ENCODE data around the gene OR7D4.
A peak's percentile ranks its signal among the peaks of the same experiment; 100 is the strongest.
"Not testable (repeated sequence)": the region's sequence is repeated elsewhere in the genome, so short reads cannot be mapped to it uniquely, and the experiment has no call there.

OR7D4 gene

GRCh38 chr19:9219489-9219888 is at the start of gene OR7D4:
Gene OR7D4, minus strand, starts transcription at chr19:9219589. Its CDS starts 4,752 bp downstream, at chr19:9214837.
- TF ChIP-seq SUZ12 (IDR thresholded peaks at IDR 0.05; ENCODE audit: extremely low read depth, insufficient read depth, insufficient read length) (no peak), YY1 (IDR thresholded peaks at IDR 0.05; ENCODE audit: insufficient read depth, insufficient read length) (no peak), ZNF274 (IDR thresholded peaks at IDR 0.05; ENCODE audit: low read depth, low read length) (no peak)
- Histone ChIP-seq H3K36me3 (ENCODE audit: insufficient read depth, insufficient read length, low read length) (no peaks in the 10 kb centered on the region), H3K27me3 (ENCODE audit: insufficient read depth, insufficient read length) (no peaks in the 10 kb centered on the region), H3K9me3 (ENCODE audit: insufficient read depth, low read length) (no peaks in the 10 kb centered on the region), H3K4me1 (ENCODE audit: insufficient read depth, insufficient read length) (no peaks in the 10 kb centered on the region), H3K4me3 (ENCODE audit: insufficient read length, low read depth) (no peak within 1 kb of the TSS), H3K9ac (ENCODE audit: insufficient read length, low read depth) (no peak within 1 kb of the TSS)
- DNase-seq (ENCODE audit: low read depth, low spot score), result no peak

GRCh38 chr19:9251236-9251635 is 31.8 kb upstream of the OR7D4 start:
- no peak for DNase-seq (ENCODE audit: low read depth, low spot score)
- no peaks in the 10 kb centered on the region for H3K36me3 ChIP-seq (ENCODE audit: insufficient read depth, insufficient read length, low read length)
- H3K27me3 ChIP-seq (ENCODE audit: insufficient read depth, insufficient read length), result no peaks in the 10 kb centered on the region
- no peak overlapping the region for H3K9ac ChIP-seq (ENCODE audit: insufficient read length, low read depth)
- H3K4me3 ChIP-seq (ENCODE audit: insufficient read length, low read depth), result no peak overlapping the region
- no peaks in the 10 kb centered on the region for H3K9me3 ChIP-seq (ENCODE audit: insufficient read depth, low read length)
- H3K4me1 ChIP-seq (ENCODE audit: insufficient read depth, insufficient read length), result no peaks in the 10 kb centered on the region
- no peak for TF ChIP-seq SUZ12 (IDR thresholded peaks at IDR 0.05; ENCODE audit: extremely low read depth, insufficient read depth, insufficient read length)

GRCh38 chr19:9250630-9251029 is 31.2 kb upstream of the OR7D4 start, which contains the start of gene OR7E24:
Gene OR7E24, plus strand, starts transcription at chr19:9250930. Its CDS starts 114 bp downstream, at chr19:9251044.
- Histone ChIP-seq H3K36me3 (ENCODE audit: insufficient read depth, insufficient read length, low read length) (no peaks in the 10 kb centered on the region), H3K9me3 (ENCODE audit: insufficient read depth, low read length) (no peaks in the 10 kb centered on the region), H3K4me1 (ENCODE audit: insufficient read depth, insufficient read length) (no peaks in the 10 kb centered on the region), H3K27me3 (ENCODE audit: insufficient read depth, insufficient read length) (no peaks in the 10 kb centered on the region), H3K4me3 (ENCODE audit: insufficient read length, low read depth) (no peak within 1 kb of the TSS), H3K9ac (ENCODE audit: insufficient read length, low read depth) (no peak within 1 kb of the TSS)
- TF ChIP-seq YY1 (IDR thresholded peaks at IDR 0.05; ENCODE audit: insufficient read depth, insufficient read length) (no peak), SUZ12 (IDR thresholded peaks at IDR 0.05; ENCODE audit: extremely low read depth, insufficient read depth, insufficient read length) (no peak), ZNF274 (IDR thresholded peaks at IDR 0.05; ENCODE audit: low read depth, low read length) (no peak)
- DNase-seq (ENCODE audit: low read depth, low spot score), result no peak

GRCh38 chr19:9205501-9206113 is 13.8 kb downstream of the OR7D4 start:
- Histone ChIP-seq H3K36me3 (ENCODE audit: insufficient read depth, insufficient read length, low read length) (no peaks in the 10 kb centered on the region), H3K9ac (ENCODE audit: insufficient read length, low read depth) (no peak overlapping the region), H3K4me3 (ENCODE audit: insufficient read length, low read depth) (no peak overlapping the region), H3K9me3 (ENCODE audit: insufficient read depth, low read length) (no peaks in the 10 kb centered on the region), H3K27me3 (ENCODE audit: insufficient read depth, insufficient read length) (peaks cover 5% of the 10 kb centered on the region), H3K4me1 (ENCODE audit: insufficient read depth, insufficient read length) (no peaks in the 10 kb centered on the region)
- DNase-seq (ENCODE audit: low read depth, low spot score), result peak; percentile 48
- TF ChIP-seq SUZ12 (IDR thresholded peaks at IDR 0.05; ENCODE audit: extremely low read depth, insufficient read depth, insufficient read length) (no peak), YY1 (IDR thresholded peaks at IDR 0.05; ENCODE audit: insufficient read depth, insufficient read length) (no peak), ZNF274 (IDR thresholded peaks at IDR 0.05; ENCODE audit: low read depth, low read length) (no peak)

- not testable (repeated sequence) for H3K9me3 ChIP-seq (ENCODE audit: insufficient read depth, low read length); H3K36me3 ChIP-seq (ENCODE audit: insufficient read depth, insufficient read length, low read length); H3K27me3 ChIP-seq (ENCODE audit: insufficient read depth, insufficient read length); H3K4me3 ChIP-seq (ENCODE audit: insufficient read length, low read depth); DNase-seq (ENCODE audit: low read depth, low spot score); H3K9ac ChIP-seq (ENCODE audit: insufficient read length, low read depth); H3K4me1 ChIP-seq (ENCODE audit: insufficient read depth, insufficient read length)
Measured at GRCh38 chr19:9198044-9198443, 21.3 kb downstream of the OR7D4 start.

GRCh38 chr19:9189535-9189934 is 29.9 kb downstream of the OR7D4 start:
- Histone ChIP-seq H3K9ac (ENCODE audit: insufficient read length, low read depth) (no peak overlapping the region), H3K27me3 (ENCODE audit: insufficient read depth, insufficient read length) (no peaks in the 10 kb centered on the region), H3K36me3 (ENCODE audit: insufficient read depth, insufficient read length, low read length) (no peaks in the 10 kb centered on the region), H3K9me3 (ENCODE audit: insufficient read depth, low read length) (peaks cover 12% of the 10 kb centered on the region; the same call in 1 of the 2 replicates), H3K4me3 (ENCODE audit: insufficient read length, low read depth) (no peak overlapping the region), H3K4me1 (ENCODE audit: insufficient read depth, insufficient read length) (no peaks in the 10 kb centered on the region)
- TF ChIP-seq ZNF274 (IDR thresholded peaks at IDR 0.05; ENCODE audit: low read depth, low read length) (no peak), SUZ12 (IDR thresholded peaks at IDR 0.05; ENCODE audit: extremely low read depth, insufficient read depth, insufficient read length) (no peak), YY1 (IDR thresholded peaks at IDR 0.05; ENCODE audit: insufficient read depth, insufficient read length) (no peak)
- DNase-seq (ENCODE audit: low read depth, low spot score), result no peak

DNA sequence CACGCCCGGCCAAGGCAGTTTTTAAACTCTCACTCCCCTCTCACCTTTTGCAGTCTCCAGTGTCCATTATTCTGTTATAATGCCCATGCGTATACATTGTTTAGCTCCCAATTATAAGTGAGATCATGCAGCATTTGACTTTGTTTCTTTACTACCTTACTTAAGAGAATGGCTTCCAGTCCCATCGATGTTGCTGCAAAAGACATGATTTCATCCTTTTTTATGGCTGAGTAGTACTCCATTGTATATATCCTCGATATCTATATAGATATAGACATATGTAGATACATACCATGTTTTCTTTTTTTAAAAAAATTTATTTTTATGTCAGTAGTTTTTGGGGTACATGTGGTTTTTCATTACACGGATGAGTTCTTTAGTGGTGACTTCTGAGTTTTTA is 32.2 kb downstream of the OR7D4 start:
- TF ChIP-seq SUZ12 (IDR thresholded peaks at IDR 0.05; ENCODE audit: extremely low read depth, insufficient read depth, insufficient read length) (no peak), ZNF274 (IDR thresholded peaks at IDR 0.05; ENCODE audit: low read depth, low read length) (no peak)
- peaks cover 12% of the 10 kb centered on the region; the same call in 1 of the 2 replicates for H3K9me3 ChIP-seq (ENCODE audit: insufficient read depth, low read length)
- H3K4me3 ChIP-seq (ENCODE audit: insufficient read length, low read depth), result no peak overlapping the region
- no peak overlapping the region for H3K9ac ChIP-seq (ENCODE audit: insufficient read length, low read depth)
- H3K4me1 ChIP-seq (ENCODE audit: insufficient read depth, insufficient read length), result no peaks in the 10 kb centered on the region
- DNase-seq (ENCODE audit: low read depth, low spot score), result no peak
- no peaks in the 10 kb centered on the region for H3K27me3 ChIP-seq (ENCODE audit: insufficient read depth, insufficient read length)
- H3K36me3 ChIP-seq (ENCODE audit: insufficient read depth, insufficient read length, low read length), result no peaks in the 10 kb centered on the region

- DNase-seq (ENCODE audit: low read depth, low spot score), result no peak
- Histone ChIP-seq H3K27me3 (ENCODE audit: insufficient read depth, insufficient read length) (no peaks in the 10 kb centered on the region), H3K36me3 (ENCODE audit: insufficient read depth, insufficient read length, low read length) (no peaks in the 10 kb centered on the region), H3K9ac (ENCODE audit: insufficient read length, low read depth) (no peak overlapping the region), H3K4me3 (ENCODE audit: insufficient read length, low read depth) (no peak overlapping the region), H3K4me1 (ENCODE audit: insufficient read depth, insufficient read length) (no peaks in the 10 kb centered on the region), H3K9me3 (ENCODE audit: insufficient read depth, low read length) (peaks cover under 1% of the 10 kb centered on the region; the same call in 1 of the 2 replicates)
- TF ChIP-seq SUZ12 (IDR thresholded peaks at IDR 0.05; ENCODE audit: extremely low read depth, insufficient read depth, insufficient read length), result no peak
- no peak for TF ChIP-seq YY1 (IDR thresholded peaks at IDR 0.05; ENCODE audit: insufficient read depth, insufficient read length)
- no peak for TF ChIP-seq ZNF274 (IDR thresholded peaks at IDR 0.05; ENCODE audit: low read depth, low read length)
Measured at GRCh38 chr19:9183000-9183399, 36.4 kb downstream of the OR7D4 start.

Measured in NT2/D1 (cell line).